Retinal pigment epithelial cell (primary cell): ENCODE data around the gene SEMA5A.

Experiments used
- DNase-seq: peaks from one replicate; pipeline ENCODE4 v3.0.0-alpha.2; 2010; ENCODE audit warnings: low read depth
- H3K4me3 ChIP-seq: 2 replicates; pipeline ENCODE4 v1.5.1; 2011; ENCODE audit warnings: mild to moderate bottlenecking, low read length, control low read depth, moderate library complexity
- CTCF ChIP-seq: conservative IDR thresholded peaks from 2 replicates; pipeline ENCODE4 v1.5.1; 2011; ENCODE audit warnings: low read depth, low read length, control low read depth, inconsistent platforms

The SEMA5A gene

GRCh38 chr5:9335754-9336495 is 209.9 kb downstream of the SEMA5A start:
- no peak for TF ChIP-seq CTCF
- DNase-seq = no peak

GRCh38 chr5:9335269-9335668 is 210.6 kb downstream of the SEMA5A start:
- no peak for DNase-seq
- TF ChIP-seq CTCF = no peak
- H3K4me3 ChIP-seq = no peak overlapping the region

More at GRCh38 chr5:9335754-9336495, 209.9 kb downstream of the SEMA5A start:
- no peak overlapping the region for H3K4me3 ChIP-seq

GRCh38 chr5:9332026-9332425 is 213.8 kb downstream of the SEMA5A start:
- no peak for TF ChIP-seq CTCF
- no peak for DNase-seq
- no peak overlapping the region for H3K4me3 ChIP-seq

- no peak overlapping the region for H3K4me3 ChIP-seq
- TF ChIP-seq CTCF = no peak
- no peak for DNase-seq
Observed at GRCh38 chr5:9331372-9331771, 214.5 kb downstream of the SEMA5A start.

- DNase-seq = no peak
- no peak for TF ChIP-seq CTCF
- H3K4me3 ChIP-seq = no peak overlapping the region
Observed at GRCh38 chr5:9329125-9329524, 216.8 kb downstream of the SEMA5A start.

GRCh38 chr5:9325549-9325948 is 220.3 kb downstream of the SEMA5A start:
- DNase-seq = no peak
- no peak for TF ChIP-seq CTCF
- no peak overlapping the region for H3K4me3 ChIP-seq

- peak; percentile 30 for DNase-seq
Observed at GRCh38 chr5:9324348-9325077, 221.4 kb downstream of the SEMA5A start.

More at GRCh38 chr5:9324348-9325077, 221.4 kb downstream of the SEMA5A start:
- no peak for TF ChIP-seq CTCF
- H3K4me3 ChIP-seq = no peak overlapping the region
